NCI-H345 treated with DMSO at 0.1 percent for 48 hours (cell line): Measurements from ENCODE around the gene DNAJC7.
"Not testable (repeated sequence)": the region's sequence is repeated elsewhere in the genome, so short reads cannot be mapped to it uniquely, and the experiment has no call there.

ENCODE experiments used
- DNase-seq: peaks from one replicate; lab custom pipeline; 2025; ENCODE audit not compliant: unreplicated experiment; lab: John Stamatoyannopoulos, UW

Gene DNAJC7

DNA sequence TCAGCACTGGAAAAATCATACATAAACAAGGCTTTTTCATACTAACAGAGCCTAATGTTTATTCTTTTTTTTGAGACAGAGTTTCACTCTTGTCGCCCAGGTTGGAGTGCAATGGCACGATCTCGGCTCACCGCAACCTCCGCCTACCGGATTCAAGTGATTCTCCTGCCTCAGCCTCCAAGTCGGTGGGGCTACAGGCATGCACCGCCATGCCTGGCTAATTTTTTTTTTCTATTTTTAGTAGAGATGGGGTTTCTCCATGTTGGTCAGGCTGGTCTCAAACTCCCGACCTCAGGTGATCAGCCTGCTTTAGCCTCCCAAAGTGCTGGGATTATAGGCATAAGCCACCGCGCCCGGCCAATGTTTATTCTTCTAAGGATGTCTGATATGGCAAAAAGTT lies 3.5 kb downstream of the DNAJC7 start:
- not testable (repeated sequence) for DNase-seq

DNA sequence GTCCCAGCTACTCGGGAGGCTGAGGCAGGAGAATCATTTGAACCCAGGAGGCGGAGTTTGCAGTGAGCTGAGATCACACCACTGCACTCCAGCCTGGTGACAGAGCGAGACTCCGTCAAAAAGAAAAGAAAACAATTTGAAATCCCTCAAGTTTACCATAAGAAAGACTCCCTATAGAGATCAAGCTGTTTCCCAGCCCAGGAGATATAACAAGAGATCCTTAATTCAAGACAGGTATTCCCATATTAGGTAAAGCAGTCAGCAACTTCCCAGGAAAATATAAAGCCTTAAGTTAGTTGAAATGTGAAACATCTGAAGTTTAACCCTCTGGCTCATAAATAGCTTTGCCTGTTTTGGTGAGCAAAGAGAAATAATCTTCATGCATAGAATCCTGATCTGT lies 4.9 kb downstream of the DNAJC7 start:
- DNase-seq, result not testable (repeated sequence)

DNA sequence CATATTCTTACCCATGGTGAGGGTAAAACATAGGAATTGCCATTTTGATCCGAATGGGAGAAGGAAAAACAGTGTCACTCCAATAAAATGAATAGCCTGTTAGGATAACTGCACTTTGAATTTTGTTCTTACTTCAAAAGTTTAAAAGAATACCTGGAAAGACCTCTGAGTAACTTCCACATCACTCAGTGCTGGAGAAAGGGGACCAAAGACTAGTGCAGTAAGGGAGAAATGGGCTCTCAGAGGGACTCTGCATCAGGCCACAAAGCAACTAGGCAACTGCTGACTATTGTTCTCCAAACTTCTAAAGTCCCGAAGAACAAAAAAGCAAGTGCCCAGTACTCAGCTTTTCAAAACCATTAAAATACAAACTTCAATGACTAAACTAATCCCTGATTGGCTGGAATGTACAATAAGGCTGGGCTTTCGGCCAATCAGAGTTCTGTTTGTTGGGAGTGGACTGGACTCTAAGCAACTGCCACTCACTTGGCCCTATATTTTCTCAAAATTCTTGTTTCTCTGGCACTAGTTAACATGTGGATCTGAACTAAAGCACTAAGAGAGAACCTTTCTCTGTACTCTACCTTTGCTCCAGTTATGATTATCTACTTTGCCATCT lies 6.2 kb downstream of the DNAJC7 start:
- DNase-seq, result no peak

DNA sequence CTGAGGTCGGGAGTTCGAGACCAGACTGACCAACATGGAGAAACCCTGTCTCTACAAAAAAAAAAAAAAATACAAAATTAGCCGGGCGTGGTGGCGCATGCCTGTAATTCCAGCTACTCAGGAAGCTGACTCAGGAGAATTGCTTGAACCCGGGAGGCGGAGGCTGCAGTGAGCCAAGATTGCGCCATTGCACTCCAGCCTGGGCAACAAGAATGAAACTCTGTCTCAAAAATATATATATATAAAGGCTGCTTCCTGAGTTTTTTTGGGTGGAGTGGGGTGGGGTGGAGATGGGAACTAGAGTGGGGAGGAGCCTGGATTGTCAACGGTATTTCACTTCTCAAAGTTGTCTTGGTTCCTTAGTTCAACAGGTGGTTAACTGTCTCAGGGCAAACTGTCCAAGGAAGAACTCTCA lies 7.0 kb downstream of the DNAJC7 start:
- not testable (repeated sequence) for DNase-seq

DNA sequence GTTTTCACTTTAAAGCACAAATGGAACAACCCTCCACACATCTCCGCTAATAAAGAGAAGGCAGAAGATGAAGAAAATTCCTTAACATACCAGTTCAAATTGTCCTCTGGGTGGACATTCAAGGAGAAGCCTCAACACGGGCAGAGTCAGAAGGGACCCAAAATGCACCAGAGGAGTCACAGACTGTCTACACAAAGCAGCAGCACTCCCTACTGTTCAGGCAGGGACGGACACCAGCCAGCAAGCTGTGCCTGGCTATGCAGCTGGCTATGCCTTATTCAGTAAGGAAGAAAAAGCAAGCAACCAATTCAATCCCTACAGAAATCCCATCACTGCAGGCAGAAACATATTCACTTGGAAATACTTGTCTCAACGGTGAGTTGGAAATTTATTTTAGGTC lies 8.1 kb downstream of the DNAJC7 start:
- no peak for DNase-seq

DNA sequence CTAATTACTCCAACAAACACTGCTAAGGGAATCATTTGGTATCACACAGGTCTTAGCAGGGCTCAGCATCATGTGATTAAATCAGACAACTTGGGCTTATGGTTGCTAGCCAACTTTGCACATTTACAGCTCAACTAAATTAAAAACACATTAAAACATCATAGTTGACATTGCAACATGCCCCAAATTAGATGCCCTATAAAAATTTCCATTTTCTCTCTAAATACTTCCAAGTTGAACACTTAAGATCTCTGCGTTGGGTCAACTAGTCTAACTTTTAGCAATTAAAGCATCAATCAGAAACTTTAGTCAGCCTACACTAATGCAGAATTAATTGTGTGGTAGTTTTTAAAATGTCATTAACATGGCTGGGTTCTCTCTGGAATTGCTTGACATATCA lies 12.1 kb downstream of the DNAJC7 start:
- no peak for DNase-seq

DNA sequence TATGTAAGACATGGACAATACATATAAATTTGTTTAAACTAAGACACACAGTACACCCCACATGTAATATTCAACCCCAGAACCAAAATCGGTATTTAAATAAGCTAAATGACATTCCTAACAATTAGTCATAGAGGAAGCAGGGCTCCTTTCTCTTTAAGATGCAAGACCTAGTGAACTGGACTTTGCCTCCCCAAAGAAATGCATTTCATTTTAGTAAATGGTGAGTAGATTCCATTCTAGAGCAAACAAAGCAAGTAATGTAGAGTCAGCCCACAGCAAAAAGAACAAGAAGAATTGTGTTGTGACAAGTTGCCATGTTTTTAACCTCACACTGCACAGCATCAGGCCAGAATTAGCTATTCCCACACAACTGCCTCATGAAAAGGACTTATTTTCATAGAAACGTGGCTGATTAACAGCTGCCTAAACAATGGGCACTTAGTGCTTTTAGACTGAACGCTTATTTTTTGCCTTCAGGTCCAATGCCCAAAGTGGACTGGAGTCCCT lies 14.4 kb downstream of the DNAJC7 start:
- DNase-seq, result no peak

DNA sequence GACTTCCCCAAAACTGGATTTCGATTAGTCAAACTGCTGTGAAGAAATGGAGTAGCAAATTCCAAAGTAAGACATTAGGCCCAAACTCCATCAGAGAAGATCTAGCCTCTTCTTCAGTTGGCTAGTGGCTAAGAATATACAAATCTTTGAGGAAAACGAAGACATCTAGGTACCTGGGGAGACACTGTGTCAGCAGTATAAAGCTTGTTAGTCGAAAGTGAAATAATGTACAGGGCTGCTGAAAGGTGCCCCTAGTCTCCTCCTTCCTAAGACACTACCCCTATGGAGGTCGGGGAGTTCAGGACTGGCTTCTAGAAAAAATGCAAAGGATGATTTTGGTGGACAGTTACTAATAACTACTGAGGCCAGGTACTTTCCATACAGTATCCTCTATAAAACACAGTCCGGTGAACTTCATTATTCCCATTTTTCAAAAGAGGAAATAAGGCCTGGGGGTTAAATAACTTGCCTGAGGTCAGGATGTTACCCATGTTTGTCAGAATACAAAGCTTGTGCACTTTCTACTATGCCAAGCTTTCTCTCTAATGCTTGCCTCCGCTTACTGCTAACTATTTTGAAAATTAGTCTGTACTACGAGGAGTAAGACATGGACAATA lies 15.0 kb downstream of the DNAJC7 start:
- DNase-seq, result no peak

DNA sequence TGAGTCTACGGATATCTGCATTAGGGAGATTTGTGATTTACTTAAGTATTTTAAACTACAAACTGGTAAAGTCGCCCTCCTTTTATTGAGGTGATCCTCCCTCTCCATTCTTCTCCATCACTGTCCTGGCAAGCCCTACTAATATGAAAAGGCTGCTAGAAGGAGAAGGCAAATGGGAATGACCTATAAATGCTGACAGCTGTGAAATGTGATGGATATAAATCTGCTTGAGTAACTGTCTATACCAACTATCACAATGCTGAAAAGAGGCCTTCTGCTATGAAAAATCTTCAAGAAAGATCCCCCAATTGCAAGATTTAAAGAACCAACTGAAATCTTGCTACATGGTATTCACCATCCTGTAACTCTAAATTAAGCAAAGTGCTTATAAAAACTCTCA lies 15.5 kb downstream of the DNAJC7 start:
- no peak for DNase-seq

DNA sequence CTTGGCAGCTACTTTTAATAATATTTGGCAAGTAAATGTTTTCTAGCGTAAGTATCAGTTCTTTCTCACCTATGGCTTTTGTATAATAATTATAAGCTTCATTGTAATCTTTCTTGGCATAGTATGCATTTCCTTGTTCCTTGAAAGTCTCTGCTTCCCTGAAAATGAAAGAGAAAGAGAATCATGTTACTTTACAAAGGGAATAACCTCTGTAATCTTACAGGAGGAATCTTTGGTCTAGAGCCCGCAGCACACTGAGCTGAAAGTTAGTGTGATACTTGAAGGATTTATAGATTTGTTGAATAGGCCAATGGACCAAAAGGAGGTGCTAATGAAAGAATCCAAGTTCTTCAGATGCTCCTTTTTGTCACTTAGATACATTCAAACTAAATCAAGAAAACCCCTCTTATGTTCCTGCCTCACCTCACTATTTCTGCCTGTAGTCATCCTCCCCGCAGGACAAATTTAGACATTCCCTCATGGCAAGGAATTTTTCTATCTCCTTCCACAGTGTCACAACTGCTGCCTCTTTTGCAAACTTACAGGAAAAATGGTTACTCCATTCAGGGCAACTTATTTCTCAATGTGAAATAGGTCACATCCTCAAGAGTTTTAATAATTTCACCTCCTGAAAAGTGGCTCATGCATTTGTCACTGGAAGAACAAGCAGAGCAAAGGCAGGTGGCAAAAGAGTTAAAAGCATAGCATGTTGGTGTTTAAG lies 16.7 kb downstream of the DNAJC7 start:
- DNase-seq, result no peak

DNA sequence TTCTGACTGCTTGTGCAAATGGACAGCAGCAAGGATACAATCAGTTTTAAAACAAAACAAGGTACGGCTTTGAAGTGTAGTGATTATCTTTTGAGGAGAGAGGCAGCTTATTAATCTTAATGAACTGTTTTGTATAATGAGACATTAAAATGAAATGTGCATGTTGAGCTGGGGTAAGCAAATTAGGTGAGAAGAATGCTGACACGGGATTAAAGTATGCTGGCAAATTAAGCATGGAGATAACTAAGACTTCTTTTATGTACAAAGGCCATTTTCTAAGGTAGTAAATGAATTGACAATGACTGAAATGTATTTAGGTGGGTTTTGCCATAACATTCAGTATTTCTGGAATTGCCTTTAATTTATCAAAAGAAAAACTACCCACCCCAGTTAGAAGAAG lies 18.7 kb downstream of the DNAJC7 start:
- DNase-seq, result no peak

DNA sequence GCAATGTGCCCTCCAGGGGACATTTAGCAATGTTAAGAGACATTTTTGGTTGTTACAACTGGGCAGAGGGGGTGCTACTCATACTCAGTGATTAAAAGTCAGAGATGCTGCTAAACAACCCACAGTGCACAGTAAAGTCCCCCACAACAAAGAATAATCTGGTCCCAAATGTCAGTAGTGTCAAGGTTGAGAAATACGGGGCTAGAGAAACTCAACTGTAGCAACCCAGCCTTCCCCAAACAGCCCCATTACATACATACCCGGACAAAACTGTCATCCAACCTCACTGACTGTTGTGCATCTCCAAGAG lies 20.4 kb downstream of the DNAJC7 start:
- DNase-seq, result no peak

DNA sequence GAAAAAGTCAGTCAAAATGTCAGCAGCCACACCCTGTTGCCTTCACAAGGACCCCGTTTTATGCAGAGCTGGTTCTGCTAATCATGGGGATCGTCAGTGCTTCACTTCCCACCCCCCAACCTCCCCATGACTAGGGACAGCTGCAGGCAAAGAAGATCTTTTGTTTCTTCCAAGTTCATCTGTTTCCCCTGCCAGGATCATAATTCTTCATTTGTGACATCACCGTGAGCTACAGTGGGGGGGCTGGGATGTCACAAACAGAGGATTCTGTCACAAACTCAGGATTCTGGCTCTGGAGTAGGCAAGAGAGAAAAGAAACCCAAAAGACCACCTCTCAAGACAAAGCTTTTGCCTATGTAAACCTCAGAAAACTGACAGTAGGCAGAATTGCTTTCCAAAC lies 24.7 kb downstream of the DNAJC7 start:
- no peak for DNase-seq

DNA sequence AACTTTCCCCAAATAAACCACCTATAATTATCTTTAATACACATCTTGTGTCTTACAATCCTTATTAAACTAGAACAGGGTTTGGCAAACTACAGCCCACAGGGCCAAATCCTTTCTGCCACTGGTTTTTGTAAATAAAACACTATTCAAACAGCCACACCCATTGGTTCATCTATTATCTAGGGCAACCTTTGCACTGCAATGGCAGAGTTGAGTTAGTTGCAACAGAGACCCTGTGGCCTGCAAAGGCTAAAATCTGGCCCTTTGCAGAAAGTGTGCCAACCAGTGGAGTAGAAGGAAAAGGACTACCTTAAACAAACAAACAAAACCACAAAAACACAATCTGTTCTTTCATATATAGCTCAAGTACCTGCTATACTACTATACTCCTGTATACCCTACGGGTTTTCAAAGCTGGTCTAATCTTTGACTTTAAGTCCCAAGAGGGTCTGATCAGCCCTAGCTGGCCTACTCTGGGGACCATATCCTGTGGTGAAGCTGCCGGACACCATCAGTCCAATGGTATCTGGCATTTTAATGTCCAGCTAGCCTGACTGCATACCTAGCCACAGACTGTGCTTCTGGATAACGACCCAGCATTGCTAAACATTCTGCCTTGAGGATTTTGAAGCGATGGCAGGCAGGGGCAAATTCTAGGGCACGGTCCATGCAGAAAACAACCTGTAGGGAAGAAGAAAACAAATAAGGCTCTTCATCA lies 27.4 kb downstream of the DNAJC7 start:
- DNase-seq, result no peak

DNA sequence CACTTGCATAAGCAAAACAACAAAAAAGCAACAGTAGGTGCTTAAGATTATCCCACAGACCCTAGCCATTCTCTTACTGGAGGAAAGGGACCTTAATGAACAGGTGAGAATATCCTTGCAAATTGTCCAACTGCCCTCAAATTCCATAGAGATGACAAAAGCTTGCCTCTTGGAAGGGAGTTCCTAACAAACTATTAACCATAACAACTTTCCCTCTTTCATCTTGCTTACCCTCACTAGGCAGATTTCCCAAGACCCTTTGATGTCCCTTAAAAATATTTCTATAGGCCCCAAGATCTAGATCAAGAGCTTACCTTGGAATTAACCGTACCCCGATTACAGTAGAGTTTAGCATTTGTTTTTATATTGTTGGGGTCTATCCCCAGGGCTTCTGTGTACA lies 28.8 kb downstream of the DNAJC7 start:
- DNase-seq, result no peak

DNA sequence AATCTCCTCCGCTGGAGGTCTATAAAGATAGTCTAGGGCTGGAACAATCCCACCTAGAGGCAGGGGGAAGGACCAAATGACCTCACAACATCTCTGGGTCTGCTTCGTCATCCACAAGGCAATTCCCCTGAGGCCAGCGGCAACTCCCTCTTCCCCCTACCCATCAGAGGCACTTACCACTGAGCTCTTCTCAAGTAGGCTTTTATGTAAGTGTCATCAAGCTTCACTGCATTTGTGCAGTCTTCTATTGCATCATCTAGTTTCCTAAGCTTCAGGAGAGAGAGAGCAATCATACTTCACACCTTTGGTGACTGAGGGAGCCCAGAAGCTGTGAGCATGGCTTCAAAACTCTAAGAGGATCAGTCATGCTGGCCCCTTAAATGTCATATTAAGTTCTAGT lies 29.6 kb downstream of the DNAJC7 start:
- DNase-seq, result no peak

DNA sequence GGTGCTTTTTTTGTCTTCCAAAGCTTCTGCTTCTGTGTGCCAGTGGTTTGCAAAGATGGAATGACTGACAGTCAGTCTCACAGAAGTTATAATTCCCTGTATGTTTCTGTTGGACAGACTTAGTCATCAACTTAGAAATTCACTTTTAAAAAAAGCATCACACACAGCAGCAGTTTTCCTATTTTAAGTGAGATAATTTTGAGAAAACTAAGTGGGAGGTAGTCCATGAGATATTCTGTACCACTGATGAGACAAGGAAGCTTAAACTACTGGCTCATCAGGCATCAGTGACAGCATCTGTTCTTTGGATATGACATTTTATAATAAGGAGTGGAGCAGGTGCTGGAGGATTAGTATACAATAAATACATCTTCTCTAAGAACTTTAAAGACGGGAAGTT lies 30.6 kb downstream of the DNAJC7 start:
- DNase-seq, result no peak

DNA sequence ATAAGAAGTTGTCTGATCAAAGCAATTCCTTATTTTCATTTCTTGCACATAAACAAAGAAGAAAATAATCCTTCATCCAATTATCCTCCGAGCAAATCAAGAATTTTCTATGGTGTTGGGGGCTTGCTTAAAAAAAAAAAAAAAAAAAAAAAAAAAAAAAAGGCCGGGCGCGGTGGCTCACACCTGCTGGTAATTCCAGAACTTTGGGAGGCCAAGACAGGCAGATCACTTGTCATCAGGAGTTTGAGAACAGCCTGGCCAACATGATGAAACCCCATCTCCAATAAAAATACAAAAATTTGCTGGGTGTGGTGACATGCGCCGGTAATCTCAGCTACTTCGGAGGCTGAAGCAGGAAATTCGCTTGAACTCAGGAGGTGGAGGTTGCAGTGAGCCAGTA lies 31.3 kb downstream of the DNAJC7 start:
- DNase-seq, result no peak

DNA sequence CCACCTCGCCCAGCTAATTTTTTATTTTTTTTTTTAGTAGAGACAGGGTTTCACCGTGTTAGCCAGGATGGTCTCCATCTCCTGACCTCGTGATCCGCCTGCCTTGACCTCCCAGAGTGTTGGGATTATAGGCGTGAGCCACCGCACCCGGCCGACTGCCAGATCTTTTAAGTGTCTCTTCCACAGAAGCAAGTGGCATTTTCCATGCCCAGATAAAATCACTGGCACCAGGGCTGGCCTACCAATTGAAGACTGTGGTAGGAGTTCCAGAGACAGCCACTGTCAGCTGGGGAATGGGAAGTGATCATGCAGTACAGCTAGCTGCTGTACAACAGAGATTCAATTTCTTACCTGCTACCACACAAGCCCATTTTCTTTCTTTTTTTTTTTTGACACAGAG lies 32.8 kb downstream of the DNAJC7 start:
- DNase-seq, result no peak

DNA sequence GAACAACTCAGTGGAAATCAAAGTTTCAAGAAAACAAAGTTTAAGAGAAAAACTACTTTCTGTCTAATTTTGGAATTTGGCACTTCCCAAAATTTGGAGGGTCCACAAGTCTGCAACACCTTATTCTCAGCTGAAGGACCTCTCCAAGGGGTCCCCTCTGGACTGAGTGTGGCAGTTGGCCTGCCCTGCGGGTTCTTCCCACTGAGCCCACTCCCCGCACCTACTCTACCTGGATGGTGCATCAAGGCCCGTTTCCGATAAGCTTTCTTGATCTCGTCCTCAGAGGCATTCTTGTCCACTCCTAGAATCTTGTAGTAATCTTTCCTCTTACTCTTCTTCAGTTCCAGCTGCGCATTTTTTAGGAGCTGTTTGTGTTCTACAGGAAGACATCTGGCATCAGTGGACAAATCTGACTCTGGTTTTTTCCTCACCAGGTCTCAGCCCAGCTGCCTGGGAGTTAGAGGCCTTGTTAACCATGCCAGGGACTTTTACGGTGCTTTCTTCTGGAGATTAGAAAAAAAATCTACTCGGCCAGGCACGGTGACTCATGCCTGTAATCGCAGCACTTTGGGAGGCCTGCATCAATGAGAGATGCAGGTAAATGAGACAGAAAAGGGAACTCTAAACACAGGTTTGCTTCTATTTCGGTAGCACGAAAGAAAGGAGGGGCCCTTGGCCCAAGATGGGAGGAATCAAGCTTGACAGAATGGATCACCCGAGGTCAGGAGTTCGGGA lies 35.0 kb downstream of the DNAJC7 start:
- no peak for DNase-seq

DNA sequence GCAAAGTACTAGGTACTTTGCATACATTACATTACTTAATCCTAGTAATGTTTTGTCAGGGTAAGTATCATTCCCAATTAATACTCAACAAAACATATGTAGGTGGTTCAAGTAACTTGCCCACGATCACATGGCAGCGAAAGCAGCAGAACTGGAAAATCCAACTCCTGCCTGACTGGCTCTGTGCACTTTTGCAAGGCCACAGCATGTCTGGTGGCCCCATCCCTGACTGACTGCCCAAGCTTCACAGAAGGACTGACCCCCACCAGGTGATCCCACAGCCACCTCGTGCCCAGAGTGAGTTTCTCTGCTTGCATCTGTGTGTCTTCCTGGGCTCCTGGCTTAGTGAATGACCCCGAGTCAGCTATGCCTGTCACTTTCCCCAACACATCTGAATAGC lies 39.2 kb downstream of the DNAJC7 start:
- no peak for DNase-seq
